IPS-18a (cell line): Measurements from ENCODE around the gene PFN4.
A peak's percentile ranks its signal among the peaks of the same experiment; 100 is the strongest.

Experiments
- H3K27ac ChIP-seq: one replicate; pipeline ENCODE4 v1.5.1; 2013; ENCODE audit warnings: low read length
- H3K27me3 ChIP-seq: one replicate; pipeline ENCODE4 v1.6.1; 2013; ENCODE audit warnings: mild to moderate bottlenecking, low read length; ENCODE audit not compliant: control insufficient read depth, insufficient read depth
- H3K36me3 ChIP-seq: one replicate; pipeline ENCODE4 v1.6.1; 2013; ENCODE audit warnings: low read depth, low read length; ENCODE audit not compliant: control insufficient read depth
- H3K4me1 ChIP-seq: one replicate; pipeline ENCODE4 v1.6.1; 2013; ENCODE audit warnings: low read depth, low read length; ENCODE audit not compliant: control insufficient read depth
- H3K4me3 ChIP-seq: one replicate; pipeline ENCODE4 v1.5.1; 2013; ENCODE audit warnings: low read length
- H3K9ac ChIP-seq: one replicate; pipeline ENCODE4 v1.6.1; 2013; ENCODE audit warnings: mild to moderate bottlenecking, low read length, moderate library complexity
- H3K9me3 ChIP-seq: one replicate; pipeline ENCODE4 v1.6.1; 2013; ENCODE audit warnings: low read depth, low read length; ENCODE audit not compliant: control insufficient read depth

PFN4 gene

DNA sequence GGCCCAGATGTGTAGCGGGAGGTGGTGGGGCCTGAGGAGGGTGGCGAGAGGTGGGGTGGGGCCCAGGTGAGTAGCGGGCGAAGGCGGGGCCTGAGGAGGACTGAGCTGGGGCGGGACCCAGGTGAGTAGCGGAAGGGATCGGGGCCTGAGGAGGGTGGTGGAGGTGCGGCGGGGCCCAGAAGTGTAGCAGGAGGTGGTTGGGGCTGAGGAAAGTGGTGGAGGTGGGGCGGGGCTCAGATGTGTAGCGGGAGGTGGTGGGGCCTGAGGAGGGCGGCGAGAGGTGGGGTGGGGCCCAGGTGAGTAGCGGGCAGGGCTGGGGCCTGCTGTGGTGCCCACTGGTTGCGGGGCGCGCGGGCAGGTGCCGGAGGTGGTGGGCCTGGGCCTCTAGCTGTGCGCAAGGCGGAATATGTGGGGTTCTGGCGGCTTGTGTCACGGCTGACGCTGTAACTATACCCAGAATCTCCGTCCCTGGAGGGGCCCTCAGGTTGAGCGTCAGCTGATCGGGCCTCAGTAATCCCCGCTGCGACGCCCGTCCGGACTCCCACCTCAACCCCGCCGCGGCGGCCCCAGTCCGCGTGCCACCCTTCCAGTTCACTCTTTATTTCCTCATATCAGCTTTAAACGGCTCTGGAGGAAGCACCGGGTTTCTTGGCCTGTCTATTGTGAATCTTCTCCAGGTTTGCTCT, 46.1 kb downstream of the PFN4 start:
- Histone ChIP-seq H3K9me3 (no peaks in the 10 kb centered on the region), H3K4me3 (peak overlapping the region; percentile 100), H3K36me3 (peaks cover 38% of the 10 kb centered on the region), H3K4me1 (peaks cover 12% of the 10 kb centered on the region), H3K27me3 (no peaks in the 10 kb centered on the region), H3K27ac (peak overlapping the region; percentile 4), H3K9ac (peak overlapping the region; percentile 69)

- Histone ChIP-seq H3K27ac (peak within 1 kb of the TSS; percentile 84), H3K36me3 (peaks cover 36% of the 10 kb centered on the region), H3K4me3 (peak within 1 kb of the TSS; percentile 100), H3K9me3 (no peaks in the 10 kb centered on the region), H3K4me1 (peaks cover 12% of the 10 kb centered on the region), H3K27me3 (no peaks in the 10 kb centered on the region), H3K9ac (peak within 1 kb of the TSS; percentile 92)
These were observed 47.0 kb downstream of the PFN4 start, which contains the start of gene SF3B6 for GRCh38 chr2:24075915-24076848. SF3B6 (minus strand) TSS chr2:24076326; CDS start chr2:24076229, 97 bp downstream.

DNA sequence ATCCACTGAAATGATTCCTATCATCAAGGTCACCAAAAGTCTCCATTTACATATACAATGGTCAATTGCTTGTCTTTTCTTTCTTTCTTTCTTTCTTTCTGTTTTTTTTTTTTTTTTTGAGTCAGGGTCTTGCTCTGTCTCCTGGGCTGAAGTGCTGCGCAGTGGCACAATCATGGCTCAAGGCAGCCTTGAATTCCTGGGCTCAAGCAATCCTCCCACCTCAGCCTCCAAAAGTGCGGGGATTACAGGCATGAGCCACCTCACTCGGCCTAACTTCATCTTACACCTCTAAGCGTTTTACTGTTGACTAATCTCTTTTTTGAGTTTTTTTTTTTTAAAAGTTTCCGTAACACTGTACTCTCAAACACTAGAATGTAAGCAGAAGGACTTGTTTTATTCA, 47.9 kb downstream of the PFN4 start:
- Histone ChIP-seq H3K9ac (peak overlapping the region; percentile 92), H3K4me1 (peaks cover 12% of the 10 kb centered on the region), H3K27ac (no peak overlapping the region), H3K9me3 (no peaks in the 10 kb centered on the region), H3K4me3 (peak overlapping the region; percentile 100), H3K36me3 (peaks cover 35% of the 10 kb centered on the region), H3K27me3 (no peaks in the 10 kb centered on the region)

DNA sequence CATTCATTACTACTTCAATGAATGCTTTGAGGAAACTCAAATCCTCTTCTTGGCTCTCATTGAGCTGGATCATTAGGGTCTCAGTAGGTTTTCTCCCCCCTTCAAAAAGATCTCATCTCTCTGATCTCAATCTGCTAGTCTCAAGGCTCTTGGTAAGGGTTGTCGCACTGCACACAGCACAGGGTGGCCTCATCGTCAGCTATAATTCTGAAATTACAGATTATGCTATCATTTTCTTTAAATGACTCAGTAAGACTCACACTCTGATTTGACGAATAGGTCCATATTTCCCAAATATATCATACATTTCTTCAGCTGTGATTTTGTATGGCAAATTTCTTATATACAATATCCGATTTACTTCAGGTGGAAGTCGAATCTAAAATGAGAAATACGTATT, 49.3 kb downstream of the PFN4 start:
- Histone ChIP-seq H3K9me3 (no peaks in the 10 kb centered on the region), H3K4me1 (peaks cover 12% of the 10 kb centered on the region), H3K27ac (no peak overlapping the region), H3K4me3 (no peak overlapping the region), H3K27me3 (no peaks in the 10 kb centered on the region), H3K9ac (no peak overlapping the region), H3K36me3 (peaks cover 23% of the 10 kb centered on the region)

DNA sequence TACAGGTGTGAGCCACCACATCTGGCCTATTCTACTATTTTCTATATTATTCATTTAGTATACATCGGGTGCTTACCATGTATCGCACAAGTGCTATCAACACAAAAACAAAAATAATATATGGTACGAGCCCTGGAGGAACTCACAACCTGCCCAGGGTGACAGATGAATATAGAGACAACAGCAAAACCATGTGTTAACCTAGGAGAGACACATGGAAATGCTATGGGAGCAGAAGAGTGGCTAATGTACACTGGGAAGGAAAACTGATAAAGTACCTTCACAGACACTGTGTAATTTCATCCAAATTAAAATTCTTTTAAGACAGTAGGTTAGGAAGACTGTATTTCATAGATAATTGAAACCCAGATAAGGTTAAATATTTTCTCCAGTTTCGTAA, 50.9 kb downstream of the PFN4 start:
- no peak overlapping the region for H3K4me3 ChIP-seq
- no peak overlapping the region for H3K27ac ChIP-seq
- H3K27me3 ChIP-seq: no peaks in the 10 kb centered on the region
- no peak overlapping the region for H3K9ac ChIP-seq
- H3K36me3 ChIP-seq: peaks cover 24% of the 10 kb centered on the region
- H3K4me1 ChIP-seq: peaks cover 4% of the 10 kb centered on the region
- no peaks in the 10 kb centered on the region for H3K9me3 ChIP-seq

DNA sequence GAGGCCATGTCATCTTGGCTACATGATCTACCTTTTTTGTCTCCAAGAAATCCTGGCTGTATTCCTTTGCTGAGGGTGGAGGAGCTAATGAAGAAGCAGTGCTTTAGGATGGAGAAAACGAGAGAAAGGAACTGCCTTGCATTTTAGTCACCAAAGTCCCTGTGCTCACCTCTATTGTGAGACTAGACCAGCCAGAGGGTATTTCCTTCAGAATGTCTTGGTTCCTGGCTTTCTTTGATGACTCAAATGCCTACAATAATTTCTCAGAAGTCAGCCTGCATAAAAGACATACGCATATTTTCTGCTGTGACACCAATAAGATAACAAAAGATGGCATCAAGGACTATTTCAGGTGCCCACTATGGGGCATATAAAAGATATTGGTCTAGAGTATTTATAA, 57.8 kb downstream of the PFN4 start:
- Histone ChIP-seq H3K9me3 (no peaks in the 10 kb centered on the region), H3K36me3 (peaks cover 36% of the 10 kb centered on the region), H3K9ac (no peak overlapping the region), H3K27ac (no peak overlapping the region), H3K4me3 (no peak overlapping the region), H3K27me3 (no peaks in the 10 kb centered on the region), H3K4me1 (no peaks in the 10 kb centered on the region)
